ENCODE data around the gene MUSTN1. TPM values are rescaled to one million over a fixed set of nuclear protein-coding genes. Genes with fewer than 3 reads are reported as not detected.

Gene MUSTN1
- total and polyA plus RNA-seq, 2 of the 13 experiments (the other 11 are each of a cell fraction or from before 2014, with no cell fraction given) = 0.84 to 1.4 TPM

GRCh38 chr3:52795298-52795900 is 39.4 kb downstream of the MUSTN1 start (continued):
- TF ChIP-seq JARID2 (CRISPR knock-in tag; IDR thresholded peaks at IDR 0.05; ENCODE audit: insufficient replicate concordance) (no peak), CEBPZ (IDR thresholded peaks at IDR 0.05; ENCODE audit: low read length) (no peak), ZNF350 (CRISPR knock-in tag; IDR thresholded peaks at IDR 0.05; ENCODE audit: borderline replicate concordance, low read depth) (peak; percentile 82), ZNF83 (CRISPR knock-in tag; IDR thresholded peaks at IDR 0.05; ENCODE audit: borderline replicate concordance) (no peak), PAWR (CRISPR knock-in tag; IDR thresholded peaks at IDR 0.05; ENCODE audit: borderline replicate concordance) (no peak), ZNF747 (CRISPR knock-in tag; IDR thresholded peaks at IDR 0.05; ENCODE audit: borderline replicate concordance) (0 out of 2 replicates have a peak, but pooled peaks have one; percentile 35), RXRB (CRISPR knock-in tag; IDR thresholded peaks at IDR 0.05; ENCODE audit: borderline replicate concordance) (peak; percentile 95), SKIL (CRISPR knock-in tag; IDR thresholded peaks at IDR 0.05; ENCODE audit: borderline replicate concordance) (peak; percentile 90), SRSF4 (IDR thresholded peaks at IDR 0.05; ENCODE audit: low read depth, low read length, poor library complexity, severe bottlenecking) (no peak), MEIS2 (CRISPR knock-in tag; IDR thresholded peaks at IDR 0.05) (no peak), HIC2 (CRISPR knock-in tag; IDR thresholded peaks at IDR 0.05; ENCODE audit: low read depth) (peak; percentile 79), SP2 (CRISPR knock-in tag; IDR thresholded peaks at IDR 0.05) (0 out of 2 replicates have a peak, but pooled peaks have one; percentile 11), HNRNPL (IDR thresholded peaks at IDR 0.05; ENCODE audit: low read depth, low read length) (no peak)
